OCI-LY7 (cell line): ENCODE results near the gene LTA4H. TPM values are rescaled to one million over a fixed set of nuclear protein-coding genes. Genes with fewer than 3 reads are reported as not detected.
A peak's percentile ranks its signal among the peaks of the same experiment; 100 is the strongest.

ENCODE experiments used
- BruUV-seq: library from RNA; stranded (reverse); fragments of 400-500 nt; replicated peaks from 2 replicates; lab custom pipeline; 2021; lab: Mats Ljungman, UMichigan
- CTCF ChIA-PET: fragments of 300-600 bp; sonication (Branson Sonifier 250); formaldehyde crosslinking; loops from one replicate; lab custom pipeline; 2022; ENCODE audit warnings: antibody characterized with exemption; ENCODE audit not compliant: unreplicated experiment; lab: Charles Lee
- POLR2A ChIA-PET: fragments of 300-600 bp; sonication (Branson Sonifier 250); formaldehyde crosslinking; loops from one replicate; lab custom pipeline; 2022; ENCODE audit warnings: antibody characterized with exemption; lab: Charles Lee
- DNase-seq: peaks from one replicate; pipeline ENCODE4 v3.0.0-alpha.2; 2015; ENCODE audit warnings: low spot score
- H2AFZ ChIP-seq: fragments of 200-600 bp; sonication (generic), shearing (Covaris generic); 2 replicates; pipeline ENCODE4 v1.6.1; 2014; ENCODE audit warnings: mild to moderate bottlenecking, antibody characterized with exemption, low read length, moderate library complexity
- H3K27ac ChIP-seq: fragments of 200-600 bp; sonication (generic); 2 replicates; pipeline ENCODE4 v1.5.1; 2014; ENCODE audit warnings: mixed run types, low read depth, mild to moderate bottlenecking, moderate library complexity, low read length, inconsistent platforms; ENCODE audit not compliant: poor library complexity, severe bottlenecking
- H3K36me3 ChIP-seq: fragments of 200-600 bp; sonication (generic); 2 replicates; pipeline ENCODE4 v1.6.1; 2014; ENCODE audit warnings: mild to moderate bottlenecking, antibody characterized with exemption, low read length, moderate library complexity, mixed read lengths; ENCODE audit not compliant: insufficient read depth
- H3K4me1 ChIP-seq: fragments of 200-600 bp; sonication (generic); 2 replicates; pipeline ENCODE4 v1.5.1; 2014; ENCODE audit warnings: mild to moderate bottlenecking, low read length; ENCODE audit not compliant: insufficient read depth, poor library complexity, severe bottlenecking
- H3K4me2 ChIP-seq: fragments of 200-600 bp; sonication (generic); 2 replicates; pipeline ENCODE4 v1.6.1; 2014; ENCODE audit warnings: mild to moderate bottlenecking, low read length
- H3K4me3 ChIP-seq: fragments of 200-600 bp; sonication (generic); 2 replicates; pipeline ENCODE4 v1.5.1; 2014; ENCODE audit warnings: mild to moderate bottlenecking, low read depth, low read length; ENCODE audit not compliant: poor library complexity, severe bottlenecking
- H3K79me2 ChIP-seq: fragments of 200-600 bp; sonication (generic); 2 replicates; pipeline ENCODE4 v1.6.1; 2016; ENCODE audit warnings: low read depth, mild to moderate bottlenecking, low read length, moderate library complexity, mixed read lengths; ENCODE audit not compliant: insufficient read depth
- H3K9me2 ChIP-seq: fragments of 200-600 bp; sonication (generic); 2 replicates; pipeline ENCODE4 v1.6.1; 2016; ENCODE audit warnings: mild to moderate bottlenecking, low read length, mixed read lengths; ENCODE audit not compliant: insufficient read depth
- H3K9me3 ChIP-seq: fragments of 200-600 bp; sonication (generic); 2 replicates; pipeline ENCODE4 v1.6.1; 2014; ENCODE audit warnings: mild to moderate bottlenecking, mixed run types, low read length, mixed read lengths
- H4K20me1 ChIP-seq: fragments of 200-600 bp; sonication (generic); 2 replicates; pipeline ENCODE4 v1.6.1; 2014; ENCODE audit warnings: mild to moderate bottlenecking, antibody characterized with exemption, low read length, moderate library complexity, mixed read lengths; ENCODE audit not compliant: insufficient read depth
- EZH2phosphoT487 ChIP-seq: fragments of 200-600 bp; sonication (generic); IDR thresholded peaks from 2 replicates; pipeline ENCODE4 v1.6.1; 2018; ENCODE audit warnings: low read depth, borderline replicate concordance, mild to moderate bottlenecking, mixed run types, antibody characterized with exemption, low read length, moderate library complexity, mixed read lengths
- intact Hi-C: fragments of 100-400 bp; cut with micrococcal nuclease; formaldehyde crosslinking; loops from one replicate; pipeline ENCODE4 v1.10.0; 2022; ENCODE audit not compliant: unreplicated experiment
- total RNA-seq, 2 experiments: library from RNA; depleted of rRNA in 1 of 2; stranded (reverse); fragments of >200 nt in 1 of 2; shearing (Covaris generic) in 1 of 2; gene quantifications; 2 replicates each; pipeline ENCODE4 v1.2.3, GENCODE V29; 2014 to 2022
- TF ChIP-seq, protein P1 (sequence below): fragments of 200-600 bp; sonication (generic); conservative IDR thresholded peaks from 2 replicates; pipeline ENCODE4 v1.5.1; 2014; ENCODE audit warnings: mild to moderate bottlenecking, antibody characterized with exemption, low read length, moderate library complexity, mixed read lengths

The LTA4H gene
- total RNA-seq, 2 experiments from 2014 or later: 86.7 to 122 TPM

DNA sequence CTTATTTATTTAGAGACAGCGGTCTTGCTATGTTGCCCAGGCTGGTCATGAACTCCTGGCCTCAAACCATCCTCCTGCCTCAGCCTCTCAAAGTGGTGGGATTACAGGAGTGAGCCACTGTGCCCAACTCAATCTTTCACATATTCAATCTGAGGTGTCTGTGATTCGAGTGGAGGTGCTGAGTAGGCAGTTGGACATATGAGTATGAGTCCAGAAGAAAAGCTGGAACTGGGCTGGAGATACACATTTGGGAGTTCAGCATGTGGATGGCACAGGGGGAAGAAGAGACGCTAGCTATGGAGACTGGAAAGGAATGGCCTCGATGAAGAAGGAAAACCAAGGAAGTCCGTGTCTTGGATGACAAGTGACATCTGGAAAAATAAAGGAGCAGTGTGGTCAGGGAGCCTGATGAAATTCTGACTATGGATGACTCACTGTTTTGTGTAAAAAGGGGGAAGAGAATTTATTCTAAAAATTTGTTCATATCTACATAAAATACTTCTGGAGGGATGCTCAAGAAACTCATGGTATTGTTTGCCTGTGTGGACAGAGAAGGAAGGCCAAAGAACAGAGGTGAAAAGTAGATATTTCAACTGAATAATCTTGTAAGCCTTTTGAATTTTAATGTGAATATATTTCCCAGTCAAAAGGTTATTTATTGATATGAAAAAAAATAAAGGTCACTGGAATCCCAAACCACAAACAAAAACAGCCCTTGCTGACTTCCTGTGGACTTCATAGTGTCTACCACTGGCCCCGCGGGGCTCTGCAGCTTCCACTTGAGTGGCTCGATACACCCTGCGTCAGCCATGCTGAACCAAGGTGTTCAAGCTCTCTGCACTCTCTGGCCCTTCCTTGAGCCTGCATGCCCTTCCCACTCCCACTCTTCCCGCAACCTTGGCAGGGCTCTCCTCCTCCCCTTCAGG lies 8.9 kb upstream of the LTA4H start:
- DNase-seq: peak; percentile 33
- no peaks in the 10 kb centered on the region for H3K79me2 ChIP-seq
- no peaks in the 10 kb centered on the region for H3K36me3 ChIP-seq
- no peak for TF ChIP-seq EZH2phosphoT487
- TF ChIP-seq, protein P1, sequence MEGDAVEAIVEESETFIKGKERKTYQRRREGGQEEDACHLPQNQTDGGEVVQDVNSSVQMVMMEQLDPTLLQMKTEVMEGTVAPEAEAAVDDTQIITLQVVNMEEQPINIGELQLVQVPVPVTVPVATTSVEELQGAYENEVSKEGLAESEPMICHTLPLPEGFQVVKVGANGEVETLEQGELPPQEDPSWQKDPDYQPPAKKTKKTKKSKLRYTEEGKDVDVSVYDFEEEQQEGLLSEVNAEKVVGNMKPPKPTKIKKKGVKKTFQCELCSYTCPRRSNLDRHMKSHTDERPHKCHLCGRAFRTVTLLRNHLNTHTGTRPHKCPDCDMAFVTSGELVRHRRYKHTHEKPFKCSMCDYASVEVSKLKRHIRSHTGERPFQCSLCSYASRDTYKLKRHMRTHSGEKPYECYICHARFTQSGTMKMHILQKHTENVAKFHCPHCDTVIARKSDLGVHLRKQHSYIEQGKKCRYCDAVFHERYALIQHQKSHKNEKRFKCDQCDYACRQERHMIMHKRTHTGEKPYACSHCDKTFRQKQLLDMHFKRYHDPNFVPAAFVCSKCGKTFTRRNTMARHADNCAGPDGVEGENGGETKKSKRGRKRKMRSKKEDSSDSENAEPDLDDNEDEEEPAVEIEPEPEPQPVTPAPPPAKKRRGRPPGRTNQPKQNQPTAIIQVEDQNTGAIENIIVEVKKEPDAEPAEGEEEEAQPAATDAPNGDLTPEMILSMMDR: no peak
- no peaks in the 10 kb centered on the region for H3K9me3 ChIP-seq
- peak overlapping the region; percentile 30 for H3K4me2 ChIP-seq
- no peaks in the 10 kb centered on the region for H4K20me1 ChIP-seq
- no peak overlapping the region; the same call in 1 of the 2 replicates for H2AFZ ChIP-seq
- intact Hi-C loops: no loop called here
- H3K27ac ChIP-seq: no peak overlapping the region
- no TSS peak for BruUV-seq
- no peak overlapping the region for H3K4me3 ChIP-seq
- ChIA-PET POLR2A (interaction anchor here (0.8 to 0.9 kb wide), 2 partner anchors 8 to 23 kb away, joined by 4 to 5 read pairs; partner anchors contain the start of gene LTA4H), CTCF (no interaction called here)
- H3K4me1 ChIP-seq: peaks cover 26% of the 10 kb centered on the region
- no peaks in the 10 kb centered on the region for H3K9me2 ChIP-seq

DNA sequence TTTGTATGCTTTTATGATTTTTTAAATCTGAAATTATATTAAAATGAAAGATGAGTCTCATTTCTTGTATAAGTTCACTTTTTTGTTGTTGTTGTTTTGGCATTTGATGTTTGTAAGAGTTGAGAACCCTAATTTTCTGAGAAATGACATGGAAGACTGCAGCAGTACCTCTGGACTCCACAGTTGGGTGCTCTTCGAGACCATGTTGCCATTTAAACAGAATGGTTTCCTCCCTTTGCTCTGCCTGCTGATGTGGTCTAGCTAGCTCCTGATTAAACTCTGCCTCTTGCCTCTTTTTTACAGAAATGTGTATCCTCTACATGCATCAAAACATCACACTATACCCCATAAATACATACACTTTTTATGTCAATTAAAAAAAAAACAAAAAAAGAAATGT lies 5.8 kb upstream of the LTA4H start:
- Histone ChIP-seq H3K9me3 (no peaks in the 10 kb centered on the region), H3K4me1 (peaks cover 15% of the 10 kb centered on the region), H4K20me1 (no peaks in the 10 kb centered on the region), H3K4me2 (no peak overlapping the region), H3K27ac (no peak overlapping the region), H3K36me3 (no peaks in the 10 kb centered on the region), H3K79me2 (no peaks in the 10 kb centered on the region), H3K9me2 (no peaks in the 10 kb centered on the region), H3K4me3 (no peak overlapping the region), H2AFZ (no peak overlapping the region)
- intact Hi-C loops: no loop called here
- no TSS peak for BruUV-seq
- ChIA-PET POLR2A (interaction anchor here (0.7 to 1.3 kb wide), 3 partner anchors 13 to 168 kb away, joined by 3 to 4 read pairs (median 3); no protein-coding TSS in a partner anchor), CTCF (interaction anchor here (0.6 kb wide), 1 partner anchor 888 kb away, joined by 3 read pairs; no protein-coding TSS in a partner anchor)
- no peak for DNase-seq
- no peak for TF ChIP-seq EZH2phosphoT487
- TF ChIP-seq, protein P1: no peak
